Right lobe of liver (tissue), 6 donors: Measurements from ENCODE around the gene MANSC4. TPM values are rescaled to one million over a fixed set of nuclear protein-coding genes. Genes with fewer than 3 reads are reported as not detected.

ENCODE experiments used
- ATAC-seq, 4 donors: fragments of 200-7000 bp; cut with Tn5 transposase; one replicate each; pipeline ENCODE4 v1.9.1; 2020; ENCODE audit warnings: mild to moderate bottlenecking in 4 of 4, moderate library complexity in 4 of 4
- DNase-seq, 3 donors: peaks; one replicate each; pipeline ENCODE4 v3.0.0-alpha.2; 2020
- H3K27ac ChIP-seq, 3 donors: fragments of 200-600 bp; one replicate each; pipeline ENCODE4 v1.8.0; 2022
- H3K27me3 ChIP-seq, 2 donors: fragments of 200-600 bp; one replicate each; pipeline ENCODE4 v1.8.0; 2022
- H3K36me3 ChIP-seq, 4 donors: fragments of 200-600 bp; sonication (generic) in 1 of 4; one replicate each; pipeline versions ENCODE4 v1.5.1 to v1.8.0; 2017 to 2022; ENCODE audit warnings: control low read depth in 1 of 4
- H3K4me1 ChIP-seq, 4 donors: fragments of 200-600 bp; sonication (generic) in 1 of 4; one replicate each; pipeline versions ENCODE4 v1.5.1 to v1.8.0; 2017 to 2022; ENCODE audit warnings: control low read depth in 1 of 4
- H3K4me3 ChIP-seq, 3 donors: fragments of 200-600 bp; one replicate each; pipeline ENCODE4 v1.8.0; 2022
- H3K9me3 ChIP-seq, 4 donors: fragments of 200-600 bp; sonication (generic) in 1 of 4; one replicate each; pipeline versions ENCODE4 v1.5.1 to v1.8.0; 2017 to 2022; ENCODE audit warnings: control low read depth in 1 of 4
- CTCF ChIP-seq, 4 donors: fragments of 200-600 bp in 3 of 4; fragments of 450-650 bp in 1 of 4; IDR thresholded peaks; one replicate each; pipeline versions ENCODE4 v1.5.1 to v1.8.0; 2016 to 2022; ENCODE audit warnings: antibody characterized with exemption in 4 of 4, mild to moderate bottlenecking in 2 of 4
- POLR2A ChIP-seq: fragments of 450-650 bp; IDR thresholded peaks from one replicate; pipeline ENCODE4 v1.6.1; 2017; ENCODE audit warnings: antibody characterized with exemption, mild to moderate bottlenecking
- WGBS: methylation state at CpG from one replicate; pipeline ENCODE4 v1.1.6; 2018; ENCODE audit warnings: low coverage, low lambda C conversion rate; ENCODE audit not compliant: insufficient coverage; ENCODE audit errors: missing lambda C conversion rate; 5-methylcytosine and 5-hydroxymethylcytosine counted together
- intact Hi-C, 2 donors: fragments of 100-400 bp; cut with DNase I; formaldehyde crosslinking; loops; one replicate each; pipeline versions ENCODE4 v1.11.2 to v1.14.1; 2022
- total RNA-seq, 6 experiments: library from RNA; depleted of rRNA in 2 of 6; stranded (reverse); fragments of >200 nt in 2 of 6; fragmentation: NEBNext Ultra II Directional in 3 of 6; extraction: Animal tissue kit (Norgen Biotek cat#: 25700) in 3 of 6; gene quantifications; one replicate each; pipeline versions ENCODE4 v1.1.0 to v1.2.4, GENCODE V29; 2016 to 2023
- donor health status: DM: no; HTN: yes; CAD: no.
- donor health status: DM: no; HTN: no; CAD: no.
- donor health status: DM: no; HTN: no; CAD: no.
- donor health status: DM: no; HTN: yes; CAD: no.
- donor health status: DM: no; HTN: yes; CAD: no.

MANSC4 gene
- total RNA-seq, 6 experiments from 2014 or later: not detected

GRCh38 chr12:27766587-27766986 lies 13.4 kb downstream of the MANSC4 start:
- no peak for TF ChIP-seq CTCF (IDR thresholded peaks at IDR 0.05)
- WGBS: 87% methylated on average over 3 of the region's 3 CpGs
- Histone ChIP-seq H3K27ac (no peak overlapping the region), H3K27me3 (no peaks in the 10 kb centered on the region), H3K9me3 (no peaks in the 10 kb centered on the region), H3K4me3 (no peak overlapping the region), H3K4me1 (no peaks in the 10 kb centered on the region), H3K36me3 (no peaks in the 10 kb centered on the region)
- intact Hi-C loops: no loop called here
- DNase-seq (no peak), ATAC-seq (no peak)

- DNase-seq (no peak), ATAC-seq (no peak)
- Histone ChIP-seq H3K4me1 (no peaks in the 10 kb centered on the region), H3K36me3 (peaks cover 0 to 5% (median 0%) of the 10 kb centered on the region in 4 donors), H3K27ac (no peak overlapping the region), H3K4me3 (no peak overlapping the region), H3K9me3 (no peaks in the 10 kb centered on the region), H3K27me3 (no peaks in the 10 kb centered on the region)
- TF ChIP-seq POLR2A (no peak), CTCF (IDR thresholded peaks at IDR 0.05) (no peak)
- WGBS: 95% methylated on average over 2 of the region's 2 CpGs
- intact Hi-C loops: no loop called here
Measured at GRCh38 chr12:27762757-27763156, 17.3 kb downstream of the MANSC4 start.

- Histone ChIP-seq H3K9me3 (no peaks in the 10 kb centered on the region), H3K27ac (no peak overlapping the region), H3K36me3 (peaks cover 0 to 10% (median 0%) of the 10 kb centered on the region in 4 donors), H3K27me3 (no peaks in the 10 kb centered on the region), H3K4me3 (no peak overlapping the region), H3K4me1 (peaks cover 0 to 15% (median 1%) of the 10 kb centered on the region in 4 donors)
- intact Hi-C loops: no loop called here
- DNase-seq (no peak), ATAC-seq (no peak)
- TF ChIP-seq CTCF (IDR thresholded peaks at IDR 0.05) (no peak), POLR2A (no peak)
- WGBS: 90% methylated on average over 4 of the region's 7 CpGs
Measured at GRCh38 chr12:27756670-27757195, 23.3 kb downstream of the MANSC4 start.

GRCh38 chr12:27754795-27755194 lies 25.2 kb downstream of the MANSC4 start:
- Histone ChIP-seq H3K9me3 (no peaks in the 10 kb centered on the region), H3K4me1 (peaks cover 0 to 15% (median 1%) of the 10 kb centered on the region in 4 donors), H3K4me3 (no peak overlapping the region), H3K36me3 (peaks cover 0 to 5% (median 0%) of the 10 kb centered on the region in 4 donors), H3K27me3 (no peaks in the 10 kb centered on the region), H3K27ac (peak overlapping the region in 2 of 3 donors; percentile 52 to 65)
- intact Hi-C loops: no loop called here
- TF ChIP-seq POLR2A (no peak), CTCF (IDR thresholded peaks at IDR 0.05) (no peak)
- 40% methylated on average over 3 of the region's 3 CpGs for whole genome bisulfite sequencing
- DNase-seq (peak; percentile 52 to 87 (median 85)), ATAC-seq (peak; percentile 91 to 97 (median 94))
